ENCODE data around the gene IQCF2.
A peak's percentile ranks its signal among the peaks of the same experiment; 100 is the strongest.

The IQCF2 gene

DNA sequence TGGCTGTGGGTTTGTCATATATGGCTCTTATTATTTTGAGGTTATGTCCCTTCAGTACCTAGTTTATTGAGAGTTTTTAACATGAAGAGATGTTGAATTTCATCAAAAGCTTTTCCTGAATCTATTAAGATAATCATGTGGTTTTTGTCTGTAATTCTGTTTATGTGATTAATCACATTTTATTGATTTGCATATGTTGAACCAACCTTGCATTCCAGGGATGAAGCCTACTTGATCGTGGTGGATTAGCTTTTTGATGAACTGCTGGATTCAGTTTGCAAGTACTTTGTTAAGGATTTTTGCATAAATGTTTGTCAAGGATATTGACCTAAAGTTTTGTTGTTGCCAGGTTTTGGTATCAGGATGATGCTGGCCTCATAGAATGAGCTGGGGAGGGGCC is 33.1 kb upstream of the IQCF2 start:
- H3K27me3 ChIP-seq (ENCODE audit: insufficient read depth, low read length) = no peaks in the 10 kb centered on the region
- H3K79me1 ChIP-seq (ENCODE audit: low read length) = no peaks in the 10 kb centered on the region
- H3K9me3 ChIP-seq (ENCODE audit: insufficient read depth, low read depth, low read length) = peaks cover 3% of the 10 kb centered on the region
- H4K12ac ChIP-seq (ENCODE audit: low read depth, low read length) = no peak overlapping the region
- no peak overlapping the region for H2BK12ac ChIP-seq (ENCODE audit: low read length)
- no peak overlapping the region for H2AFZ ChIP-seq (ENCODE audit: insufficient read depth, low read length, poor library complexity)
- H2BK120ac ChIP-seq (ENCODE audit: insufficient read depth, low read length, poor library complexity) = no peak overlapping the region
- no peaks in the 10 kb centered on the region for H3K79me2 ChIP-seq (ENCODE audit: control insufficient read depth, insufficient read depth, low read length, poor library complexity)
- no peaks in the 10 kb centered on the region for H3K36me3 ChIP-seq (ENCODE audit: control insufficient read depth in 1 of 2, insufficient read depth in 2 of 2, low read length in 2 of 2)
- H4K91ac ChIP-seq (ENCODE audit: low read depth, low read length) = no peak overlapping the region
- H2AK5ac ChIP-seq (ENCODE audit: low read length) = no peak overlapping the region
- H3K4me3 ChIP-seq (ENCODE audit: low read depth, low read length) = no peak overlapping the region
- no peak overlapping the region for H3K4ac ChIP-seq (ENCODE audit: low read depth, low read length)
- no peak overlapping the region for H3K9ac ChIP-seq (ENCODE audit: low read length)
- no peak overlapping the region for H3K23ac ChIP-seq (ENCODE audit: low read length)
- no peaks in the 10 kb centered on the region for H3K4me1 ChIP-seq (ENCODE audit: control insufficient read depth in 1 of 2, insufficient read depth in 2 of 2, low read length in 2 of 2)
- no peak overlapping the region for H3K4me2 ChIP-seq (ENCODE audit: low read length)
- no peak overlapping the region for H2BK5ac ChIP-seq (ENCODE audit: low read depth, low read length, poor library complexity)
- WGBS (ENCODE audit: extremely low coverage, insufficient coverage, insufficient read length) = no CpG with 5 or more reads among the region's 1 CpG
- no peak for DNase-seq
- no peak overlapping the region for H4K8ac ChIP-seq (ENCODE audit: low read depth, low read length)
- H3K27ac ChIP-seq (ENCODE audit: low read depth, low read length) = no peak overlapping the region
- no peak overlapping the region for H3K14ac ChIP-seq (ENCODE audit: low read length)
- H3K18ac ChIP-seq (ENCODE audit: low read length) = no peak overlapping the region

GRCh38 chr3:51830345-51830744 is 31.1 kb upstream of the IQCF2 start:
- Histone ChIP-seq H3K14ac (ENCODE audit: low read length) (no peak overlapping the region), H3K23ac (ENCODE audit: low read length) (no peak overlapping the region), H4K8ac (ENCODE audit: low read depth, low read length) (no peak overlapping the region), H3K9me3 (ENCODE audit: insufficient read depth, low read depth, low read length) (peaks cover 3% of the 10 kb centered on the region), H2BK5ac (ENCODE audit: low read depth, low read length, poor library complexity) (no peak overlapping the region), H4K12ac (ENCODE audit: low read depth, low read length) (no peak overlapping the region), H3K79me1 (ENCODE audit: low read length) (no peaks in the 10 kb centered on the region), H3K4me3 (ENCODE audit: low read depth, low read length) (no peak overlapping the region), H2AK5ac (ENCODE audit: low read length) (no peak overlapping the region), H4K91ac (ENCODE audit: low read depth, low read length) (no peak overlapping the region), H3K18ac (ENCODE audit: low read length) (no peak overlapping the region), H3K4me2 (ENCODE audit: low read length) (no peak overlapping the region), H3K4ac (ENCODE audit: low read depth, low read length) (no peak overlapping the region), H3K4me1 (ENCODE audit: control insufficient read depth in 1 of 2, insufficient read depth in 2 of 2, low read length in 2 of 2) (no peaks in the 10 kb centered on the region), H3K27ac (ENCODE audit: low read depth, low read length) (no peak overlapping the region), H2AFZ (ENCODE audit: insufficient read depth, low read length, poor library complexity) (no peak overlapping the region), H3K9ac (ENCODE audit: low read length) (no peak overlapping the region), H2BK12ac (ENCODE audit: low read length) (no peak overlapping the region), H3K36me3 (ENCODE audit: control insufficient read depth in 1 of 2, insufficient read depth in 2 of 2, low read length in 2 of 2) (no peaks in the 10 kb centered on the region), H2BK120ac (ENCODE audit: insufficient read depth, low read length, poor library complexity) (no peak overlapping the region), H3K79me2 (ENCODE audit: control insufficient read depth, insufficient read depth, low read length, poor library complexity) (no peaks in the 10 kb centered on the region), H3K27me3 (ENCODE audit: insufficient read depth, low read length) (no peaks in the 10 kb centered on the region)
- no CpG with 5 or more reads among the region's 13 CpGs for WGBS (ENCODE audit: extremely low coverage, insufficient coverage, insufficient read length)
- DNase-seq = peak in 1 of 2 donors; percentile 2

DNA sequence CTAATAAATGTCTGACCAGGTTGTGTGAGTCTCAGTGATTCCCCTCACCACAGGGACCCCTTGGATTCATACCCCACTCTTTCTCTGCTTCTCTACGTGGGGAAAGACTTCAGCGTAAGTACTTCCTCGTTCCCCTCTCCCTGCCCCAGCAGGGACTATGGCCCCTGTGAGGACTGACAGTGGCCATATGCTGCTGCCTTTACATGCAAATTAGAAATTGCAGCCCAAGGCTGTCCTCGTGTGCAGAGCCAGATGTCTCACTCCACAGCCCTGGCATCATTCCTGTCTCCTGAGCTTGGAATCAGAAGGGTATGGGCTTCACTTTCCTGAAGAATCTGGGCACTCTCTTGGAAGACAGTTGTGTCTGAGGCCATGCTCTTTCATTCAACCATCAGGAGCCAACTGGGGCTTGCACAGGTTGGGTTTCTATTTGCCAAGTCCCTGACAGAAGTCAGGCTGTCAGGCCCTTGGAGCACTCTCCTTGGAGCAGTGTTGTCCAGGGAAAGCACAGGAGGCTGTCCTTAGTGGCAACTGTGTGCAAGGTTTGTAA is 30.5 kb upstream of the IQCF2 start:
- H3K18ac ChIP-seq (ENCODE audit: low read length) = no peak overlapping the region
- H3K14ac ChIP-seq (ENCODE audit: low read length) = no peak overlapping the region
- H4K12ac ChIP-seq (ENCODE audit: low read depth, low read length) = no peak overlapping the region
- H3K4ac ChIP-seq (ENCODE audit: low read depth, low read length) = no peak overlapping the region
- no peak overlapping the region for H4K91ac ChIP-seq (ENCODE audit: low read depth, low read length)
- H3K4me1 ChIP-seq (ENCODE audit: control insufficient read depth in 1 of 2, insufficient read depth in 2 of 2, low read length in 2 of 2) = no peaks in the 10 kb centered on the region
- no peak overlapping the region for H3K4me2 ChIP-seq (ENCODE audit: low read length)
- no CpG with 5 or more reads among the region's 4 CpGs for WGBS (ENCODE audit: extremely low coverage, insufficient coverage, insufficient read length)
- H2AFZ ChIP-seq (ENCODE audit: insufficient read depth, low read length, poor library complexity) = no peak overlapping the region
- H3K79me2 ChIP-seq (ENCODE audit: control insufficient read depth, insufficient read depth, low read length, poor library complexity) = no peaks in the 10 kb centered on the region
- H2BK120ac ChIP-seq (ENCODE audit: insufficient read depth, low read length, poor library complexity) = no peak overlapping the region
- H3K9ac ChIP-seq (ENCODE audit: low read length) = no peak overlapping the region
- H3K23ac ChIP-seq (ENCODE audit: low read length) = no peak overlapping the region
- peaks cover 3% of the 10 kb centered on the region for H3K9me3 ChIP-seq (ENCODE audit: insufficient read depth, low read depth, low read length)
- DNase-seq = no peak
- no peaks in the 10 kb centered on the region for H3K79me1 ChIP-seq (ENCODE audit: low read length)
- no peak overlapping the region for H3K27ac ChIP-seq (ENCODE audit: low read depth, low read length)
- no peak overlapping the region for H2BK12ac ChIP-seq (ENCODE audit: low read length)
- H3K27me3 ChIP-seq (ENCODE audit: insufficient read depth, low read length) = no peaks in the 10 kb centered on the region
- no peak overlapping the region for H2BK5ac ChIP-seq (ENCODE audit: low read depth, low read length, poor library complexity)
- no peak overlapping the region for H4K8ac ChIP-seq (ENCODE audit: low read depth, low read length)
- no peak overlapping the region for H3K4me3 ChIP-seq (ENCODE audit: low read depth, low read length)
- no peak overlapping the region for H2AK5ac ChIP-seq (ENCODE audit: low read length)
- no peaks in the 10 kb centered on the region for H3K36me3 ChIP-seq (ENCODE audit: control insufficient read depth in 1 of 2, insufficient read depth in 2 of 2, low read length in 2 of 2)

- no peak overlapping the region for H2BK120ac ChIP-seq (ENCODE audit: insufficient read depth, low read length, poor library complexity)
- no peaks in the 10 kb centered on the region for H3K79me2 ChIP-seq (ENCODE audit: control insufficient read depth, insufficient read depth, low read length, poor library complexity)
- no peak overlapping the region for H3K27ac ChIP-seq (ENCODE audit: low read depth, low read length)
- no peak overlapping the region for H4K91ac ChIP-seq (ENCODE audit: low read depth, low read length)
- H3K4ac ChIP-seq (ENCODE audit: low read depth, low read length) = no peak overlapping the region
- no peak for DNase-seq
- no peak overlapping the region for H2BK5ac ChIP-seq (ENCODE audit: low read depth, low read length, poor library complexity)
- H4K8ac ChIP-seq (ENCODE audit: low read depth, low read length) = no peak overlapping the region
- H3K9ac ChIP-seq (ENCODE audit: low read length) = no peak overlapping the region
- no peak overlapping the region for H3K23ac ChIP-seq (ENCODE audit: low read length)
- no peaks in the 10 kb centered on the region for H3K4me1 ChIP-seq (ENCODE audit: control insufficient read depth in 1 of 2, insufficient read depth in 2 of 2, low read length in 2 of 2)
- H2AFZ ChIP-seq (ENCODE audit: insufficient read depth, low read length, poor library complexity) = no peak overlapping the region
- no peaks in the 10 kb centered on the region for H3K9me3 ChIP-seq (ENCODE audit: insufficient read depth, low read depth, low read length)
- H3K4me2 ChIP-seq (ENCODE audit: low read length) = no peak overlapping the region
- H4K12ac ChIP-seq (ENCODE audit: low read depth, low read length) = no peak overlapping the region
- H3K18ac ChIP-seq (ENCODE audit: low read length) = no peak overlapping the region
- no peaks in the 10 kb centered on the region for H3K27me3 ChIP-seq (ENCODE audit: insufficient read depth, low read length)
- H3K4me3 ChIP-seq (ENCODE audit: low read depth, low read length) = no peak overlapping the region
- H3K79me1 ChIP-seq (ENCODE audit: low read length) = no peaks in the 10 kb centered on the region
- no peak overlapping the region for H2BK12ac ChIP-seq (ENCODE audit: low read length)
- H2AK5ac ChIP-seq (ENCODE audit: low read length) = no peak overlapping the region
- no CpG with 5 or more reads among the region's 5 CpGs for WGBS (ENCODE audit: extremely low coverage, insufficient coverage, insufficient read length)
- no peaks in the 10 kb centered on the region for H3K36me3 ChIP-seq (ENCODE audit: control insufficient read depth in 1 of 2, insufficient read depth in 2 of 2, low read length in 2 of 2)
- H3K14ac ChIP-seq (ENCODE audit: low read length) = no peak overlapping the region
These were observed 24.8 kb upstream of the IQCF2 start for GRCh38 chr3:51836606-51837005.

All from trophoblast cell (in vitro differentiated cells and primary cell).